NB4 (cell line): ENCODE measurements around the gene LIAS.

Source experiments
- MYC ChIP-seq: IDR thresholded peaks from 2 replicates; pipeline ENCODE4 v1.6.1; 2011; ENCODE audit warnings: low read depth, low read length
- POLR2A ChIP-seq: IDR thresholded peaks from 2 replicates; pipeline ENCODE4 v1.6.1; 2011; ENCODE audit warnings: mild to moderate bottlenecking; ENCODE audit not compliant: insufficient read length; ENCODE audit errors: extremely low read depth
- TF ChIP-seq, protein P1 (sequence below): IDR thresholded peaks from one replicate; pipeline ENCODE4 v1.5.1; 2012; ENCODE audit warnings: low read depth, low read length
- TF ChIP-seq, protein P2 (sequence below): IDR thresholded peaks from 2 replicates; pipeline ENCODE4 v1.6.1; 2011; ENCODE audit warnings: low read depth, low read length

- peak; percentile 19 for TF ChIP-seq POLR2A
- TF ChIP-seq, protein P1, sequence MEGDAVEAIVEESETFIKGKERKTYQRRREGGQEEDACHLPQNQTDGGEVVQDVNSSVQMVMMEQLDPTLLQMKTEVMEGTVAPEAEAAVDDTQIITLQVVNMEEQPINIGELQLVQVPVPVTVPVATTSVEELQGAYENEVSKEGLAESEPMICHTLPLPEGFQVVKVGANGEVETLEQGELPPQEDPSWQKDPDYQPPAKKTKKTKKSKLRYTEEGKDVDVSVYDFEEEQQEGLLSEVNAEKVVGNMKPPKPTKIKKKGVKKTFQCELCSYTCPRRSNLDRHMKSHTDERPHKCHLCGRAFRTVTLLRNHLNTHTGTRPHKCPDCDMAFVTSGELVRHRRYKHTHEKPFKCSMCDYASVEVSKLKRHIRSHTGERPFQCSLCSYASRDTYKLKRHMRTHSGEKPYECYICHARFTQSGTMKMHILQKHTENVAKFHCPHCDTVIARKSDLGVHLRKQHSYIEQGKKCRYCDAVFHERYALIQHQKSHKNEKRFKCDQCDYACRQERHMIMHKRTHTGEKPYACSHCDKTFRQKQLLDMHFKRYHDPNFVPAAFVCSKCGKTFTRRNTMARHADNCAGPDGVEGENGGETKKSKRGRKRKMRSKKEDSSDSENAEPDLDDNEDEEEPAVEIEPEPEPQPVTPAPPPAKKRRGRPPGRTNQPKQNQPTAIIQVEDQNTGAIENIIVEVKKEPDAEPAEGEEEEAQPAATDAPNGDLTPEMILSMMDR, result no peak
- TF ChIP-seq MYC, result no peak
- TF ChIP-seq, protein P2, sequence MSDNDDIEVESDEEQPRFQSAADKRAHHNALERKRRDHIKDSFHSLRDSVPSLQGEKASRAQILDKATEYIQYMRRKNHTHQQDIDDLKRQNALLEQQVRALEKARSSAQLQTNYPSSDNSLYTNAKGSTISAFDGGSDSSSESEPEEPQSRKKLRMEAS, result no peak
These were observed 7.3 kb upstream of the LIAS start for GRCh38 chr4:39451423-39452023.
